Measurements from ENCODE around the gene ZNF768. TPM values are rescaled to one million over a fixed set of nuclear protein-coding genes. Genes with fewer than 3 reads are reported as not detected.
A peak's percentile ranks its signal among the peaks of the same experiment; 100 is the strongest.

The ZNF768 gene
- total and polyA plus RNA-seq, 2 donors (not counting 1 experiment from before 2014, with no cell fraction given), result 24.8 to 36.5 TPM

- POLR2A ChIA-PET, result interaction anchor here (0.6 to 6.1 kb wide), 15 partner anchors 8 to 196 kb away, joined by 3 to 81 read pairs (median 6); partner anchors contain the start of genes DCTPP1, FBRS, PRR14 and ZNF688
- TF ChIP-seq EZH2 (IDR thresholded peaks at IDR 0.05; ENCODE audit: borderline replicate concordance, insufficient read depth, low read depth, low read length, poor library complexity, severe bottlenecking) (no peak), CTCF (IDR thresholded peaks at IDR 0.05) (no peak)
- Mint-ChIP-seq H3K27ac (peak overlapping the region; percentile 91), H3K27me3 (no peaks in the 10 kb centered on the region), H3K4me3 (peak overlapping the region; percentile 86), H3K9me3 (ENCODE audit: insufficient read depth) (no peaks in the 10 kb centered on the region), H3K4me1 (peaks cover 35% of the 10 kb centered on the region)
- CTCF ChIA-PET, result interaction anchor here (0.6 to 3.5 kb wide), 17 partner anchors 10 to 152 kb away, joined by 3 to 53 read pairs (median 6); partner anchors contain the start of genes DCTPP1, ZNF688, ZNF747 and ZNF771
- H3K4me2 ChIP-seq (replicated peaks; ENCODE audit: low read depth, low read length, poor library complexity, severe bottlenecking), result peak overlapping the region; percentile 85
- no peaks in the 10 kb centered on the region for H3K27me3 ChIP-seq (replicated peaks in 1 of 4; ENCODE audit: control extremely low read depth in 1 of 4, control insufficient read depth in 3 of 4, insufficient read depth in 4 of 4, low read length in 3 of 4)
- H3K4me1 ChIP-seq (ENCODE audit: control insufficient read depth in 2 of 2, insufficient read depth in 2 of 2, low read length in 2 of 2), result peaks cover 14 to 32% of the 10 kb centered on the region in 2 donors
- peaks cover 0 to 6% (median 0%) of the 10 kb centered on the region in 3 donors for H3K9me3 ChIP-seq (ENCODE audit: control extremely low read depth in 1 of 3, control insufficient read depth in 2 of 3, insufficient read depth in 1 of 3, low read length in 2 of 3)
- peak overlapping the region; percentile 95 to 97 for H3K27ac ChIP-seq (ENCODE audit: low read length in 2 of 2)
- intact Hi-C loops (cut with micrococcal nuclease), result loop anchor here (1.0 to 5.0 kb wide), 12 partner anchors 12 to 898 kb away; partner anchors contain the start of genes ARMC5, DCTPP1, FBRS and FBXL19
- no peaks in the 10 kb centered on the region for H4K20me1 ChIP-seq (ENCODE audit: control insufficient read depth, insufficient read depth, low read length, poor library complexity, severe bottlenecking)
- 94% methylated on average over 13 of the region's 21 CpGs for WGBS (ENCODE audit: insufficient coverage)
- H3K79me2 ChIP-seq (ENCODE audit: control insufficient read depth, insufficient read depth, low read length), result peaks cover 32% of the 10 kb centered on the region
- H3K9ac ChIP-seq (ENCODE audit: low read length), result peak overlapping the region; percentile 95
- H3K36me3 ChIP-seq (replicated peaks in 1 of 2; ENCODE audit: control extremely low read depth in 1 of 2, control insufficient read depth in 1 of 2, extremely low read depth in 1 of 2, insufficient read depth in 2 of 2, low read length in 1 of 2), result peaks cover 0 to 7% of the 10 kb centered on the region in 2 experiments
- no peak for ATAC-seq (ENCODE audit: low read depth)
- H3K4me3 ChIP-seq (ENCODE audit: control extremely low read depth in 1 of 5, extremely low read depth in 1 of 5, insufficient read depth in 1 of 5, low read depth in 2 of 5, low read length in 4 of 5), result peak overlapping the region in 4 of 5 experiments; percentile 80 to 91 (median 88)
- H2AFZ ChIP-seq (ENCODE audit: insufficient read depth, low read depth, low read length, poor library complexity, severe bottlenecking), result peak overlapping the region; percentile 95
- DNase-seq, result no peak
Measured at GRCh38 chr16:30558789-30559377, 32.5 kb upstream of the ZNF768 start.
